ENCODE results near the gene NDFIP1.

Gene NDFIP1

DNA sequence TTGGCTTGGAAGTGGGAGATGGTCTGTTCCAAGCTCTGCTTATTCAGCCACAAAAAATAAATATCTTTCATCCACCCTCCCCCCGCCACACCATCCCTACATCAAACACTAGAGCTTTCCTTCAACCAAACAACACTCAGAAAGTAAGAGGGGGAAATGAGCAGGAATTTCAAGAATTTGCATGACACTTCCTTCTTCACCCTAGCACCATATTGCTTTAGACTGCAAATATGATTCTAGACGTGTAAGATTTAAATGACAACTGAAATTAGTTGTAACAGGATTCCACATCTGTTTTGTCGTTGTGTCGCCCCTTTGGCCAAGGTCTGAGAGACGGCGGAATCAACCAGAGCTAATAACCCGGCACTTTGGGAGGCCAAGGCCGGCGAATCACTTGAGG lies 88.5 kb downstream of the NDFIP1 start:
- no peak overlapping the region for H3K4me3 ChIP-seq (ENCODE audit: low read depth, low read length)
- TF ChIP-seq, protein P1, sequence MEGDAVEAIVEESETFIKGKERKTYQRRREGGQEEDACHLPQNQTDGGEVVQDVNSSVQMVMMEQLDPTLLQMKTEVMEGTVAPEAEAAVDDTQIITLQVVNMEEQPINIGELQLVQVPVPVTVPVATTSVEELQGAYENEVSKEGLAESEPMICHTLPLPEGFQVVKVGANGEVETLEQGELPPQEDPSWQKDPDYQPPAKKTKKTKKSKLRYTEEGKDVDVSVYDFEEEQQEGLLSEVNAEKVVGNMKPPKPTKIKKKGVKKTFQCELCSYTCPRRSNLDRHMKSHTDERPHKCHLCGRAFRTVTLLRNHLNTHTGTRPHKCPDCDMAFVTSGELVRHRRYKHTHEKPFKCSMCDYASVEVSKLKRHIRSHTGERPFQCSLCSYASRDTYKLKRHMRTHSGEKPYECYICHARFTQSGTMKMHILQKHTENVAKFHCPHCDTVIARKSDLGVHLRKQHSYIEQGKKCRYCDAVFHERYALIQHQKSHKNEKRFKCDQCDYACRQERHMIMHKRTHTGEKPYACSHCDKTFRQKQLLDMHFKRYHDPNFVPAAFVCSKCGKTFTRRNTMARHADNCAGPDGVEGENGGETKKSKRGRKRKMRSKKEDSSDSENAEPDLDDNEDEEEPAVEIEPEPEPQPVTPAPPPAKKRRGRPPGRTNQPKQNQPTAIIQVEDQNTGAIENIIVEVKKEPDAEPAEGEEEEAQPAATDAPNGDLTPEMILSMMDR (IDR thresholded peaks at IDR 0.05; ENCODE audit: low read depth, low read length, missing control alignments): no peak
- no peak for DNase-seq (ENCODE audit: low read depth)

DNA sequence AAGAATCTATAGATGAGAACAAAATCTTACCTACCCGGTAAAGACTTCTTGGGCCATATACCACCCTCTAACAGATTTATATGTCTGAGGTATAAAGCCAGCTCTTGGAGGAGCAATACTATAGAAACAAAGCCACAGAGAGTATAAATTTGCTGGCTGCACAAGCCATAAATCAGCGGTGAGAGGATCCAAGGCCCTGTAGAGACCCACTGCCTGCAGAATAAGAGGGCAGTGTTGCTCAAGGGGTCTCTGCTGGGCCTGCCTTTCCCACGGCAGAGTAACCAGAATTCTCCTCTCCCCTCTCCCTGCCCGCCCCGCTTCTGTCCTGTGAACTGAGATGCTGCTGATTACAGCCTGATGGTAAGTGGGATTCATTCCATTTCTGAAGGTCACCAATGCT lies 89.2 kb downstream of the NDFIP1 start:
- TF ChIP-seq, protein P1 (IDR thresholded peaks at IDR 0.05; ENCODE audit: low read depth, low read length, missing control alignments): no peak
- H3K4me3 ChIP-seq (ENCODE audit: low read depth, low read length): no peak overlapping the region
- no peak for DNase-seq (ENCODE audit: low read depth)

DNA sequence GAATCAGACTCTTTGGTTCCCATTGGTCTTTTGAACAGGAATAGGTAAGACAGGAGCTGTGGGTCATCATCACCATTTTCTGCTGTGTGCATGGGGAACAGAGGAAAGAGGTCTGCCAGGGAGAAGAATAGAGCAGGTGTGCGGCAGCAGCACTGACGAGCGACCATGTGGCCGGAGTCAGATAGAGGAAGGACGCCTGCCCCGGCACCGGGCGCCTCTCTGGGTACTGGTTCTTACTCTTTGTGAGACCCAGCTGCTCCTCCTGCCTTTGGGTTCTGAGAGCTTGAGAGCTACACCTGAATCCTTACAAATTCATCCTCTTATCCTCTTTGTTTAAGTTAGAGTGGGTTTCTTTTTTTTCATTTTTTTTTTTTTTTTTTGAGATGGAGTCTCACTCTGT lies 90.8 kb downstream of the NDFIP1 start:
- DNase-seq (ENCODE audit: low read depth): no peak
- TF ChIP-seq, protein P1 (IDR thresholded peaks at IDR 0.05; ENCODE audit: low read depth, low read length, missing control alignments): no peak
- H3K4me3 ChIP-seq (ENCODE audit: low read depth, low read length): no peak overlapping the region

DNA sequence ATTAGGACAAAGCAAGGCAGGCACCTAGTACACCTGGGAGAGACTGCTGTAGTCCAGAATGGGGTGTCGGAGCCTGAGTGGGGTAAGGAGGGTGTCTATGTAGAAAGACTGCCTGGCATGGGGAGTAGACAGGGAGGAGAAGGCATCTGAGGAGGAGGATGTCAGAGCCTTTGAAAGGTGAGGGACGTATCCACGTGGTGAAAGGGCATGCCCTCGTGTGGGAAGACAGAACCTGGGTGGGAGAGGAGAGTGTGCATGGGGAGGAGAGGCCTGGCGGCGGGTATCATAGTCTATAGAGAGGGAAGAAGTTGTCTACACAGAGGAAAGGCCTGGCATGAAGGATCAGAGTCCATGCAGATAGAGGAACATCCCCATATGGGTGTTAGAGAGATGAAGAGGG lies 91.8 kb downstream of the NDFIP1 start:
- no peak overlapping the region for H3K4me3 ChIP-seq (ENCODE audit: low read depth, low read length)
- DNase-seq (ENCODE audit: low read depth): no peak
- TF ChIP-seq, protein P1 (IDR thresholded peaks at IDR 0.05; ENCODE audit: low read depth, low read length, missing control alignments): no peak

DNA sequence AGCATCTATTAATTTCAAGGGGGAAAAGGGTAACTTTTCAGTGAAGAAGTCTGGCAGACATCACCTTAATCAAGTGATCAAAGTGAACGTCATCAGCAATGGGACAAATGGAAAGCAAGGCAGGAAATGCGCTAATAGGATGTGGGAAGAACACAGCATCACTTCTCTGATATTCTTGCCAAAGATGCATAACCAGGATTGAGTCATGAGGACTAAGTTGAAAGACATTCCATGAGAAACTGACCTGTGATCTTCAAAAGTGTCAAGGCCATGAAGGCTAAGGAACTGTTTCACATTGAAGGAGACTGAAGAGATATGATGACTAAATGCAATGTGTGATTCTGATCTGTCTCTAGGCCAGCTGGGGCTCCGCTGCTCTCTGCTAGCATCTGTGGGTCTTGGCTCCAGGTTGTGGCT lies 92.9 kb downstream of the NDFIP1 start:
- H3K4me3 ChIP-seq (ENCODE audit: low read depth, low read length): no peak overlapping the region
- TF ChIP-seq, protein P1 (IDR thresholded peaks at IDR 0.05; ENCODE audit: low read depth, low read length, missing control alignments): no peak
- no peak for DNase-seq (ENCODE audit: low read depth)

DNA sequence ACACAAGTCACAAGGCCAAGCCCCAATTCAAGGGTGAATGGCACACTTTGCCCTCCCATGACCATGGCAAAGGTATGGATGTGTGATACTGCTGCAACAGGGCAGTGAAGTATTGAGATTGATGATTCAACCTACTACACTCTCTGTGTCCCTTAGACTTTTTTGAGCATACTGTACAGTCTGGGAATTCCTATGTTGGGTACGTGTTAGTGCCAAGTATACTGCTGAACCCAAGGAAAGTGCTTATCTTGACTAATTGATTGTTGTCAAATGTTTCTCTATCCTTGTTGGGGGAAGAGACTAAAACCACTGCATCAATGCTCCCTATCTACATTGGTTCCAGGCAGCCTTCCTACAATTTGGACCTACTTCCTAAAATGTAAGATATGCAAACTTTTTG lies 93.7 kb downstream of the NDFIP1 start:
- H3K4me3 ChIP-seq (ENCODE audit: low read depth, low read length): no peak overlapping the region
- TF ChIP-seq, protein P1 (IDR thresholded peaks at IDR 0.05; ENCODE audit: low read depth, low read length, missing control alignments): no peak
- DNase-seq (ENCODE audit: low read depth): no peak

Data from GM12864 (cell line).